Type B pancreatic cell (in vitro differentiated cells): ENCODE results near the gene TSPAN5. TPM values are rescaled to one million over a fixed set of nuclear protein-coding genes. Genes with fewer than 3 reads are reported as not detected.

Experiments used
- DNase-seq: peaks from one replicate; pipeline ENCODE4 v3.0.0; 2021; ENCODE audit warnings: mixed read lengths; ENCODE audit not compliant: unreplicated experiment; ENCODE audit errors: extremely low spot score
- H3K27ac Mint-ChIP-seq: 2 replicates; pipeline ENCODE4 v1.8.0; 2021; ENCODE audit warnings: mild to moderate bottlenecking, mixed read lengths
- H3K27me3 Mint-ChIP-seq: 2 replicates; pipeline ENCODE4 v1.8.0; 2021; ENCODE audit warnings: mixed read lengths
- H3K36me3 Mint-ChIP-seq: 2 replicates; pipeline ENCODE4 v1.8.0; 2021; ENCODE audit warnings: mixed read lengths
- H3K4me1 Mint-ChIP-seq: one replicate; pipeline ENCODE4 v1.8.0; 2021; ENCODE audit warnings: mixed read lengths; ENCODE audit not compliant: unreplicated experiment
- H3K4me3 Mint-ChIP-seq: 2 replicates; pipeline ENCODE4 v1.8.0; 2021; ENCODE audit warnings: mild to moderate bottlenecking, mixed read lengths
- H3K9me3 Mint-ChIP-seq: 2 replicates; pipeline ENCODE4 v1.8.0; 2021; ENCODE audit warnings: mixed read lengths
- total RNA-seq: library from RNA; stranded (reverse); gene quantifications from 2 replicates; pipeline ENCODE4 v1.2.1, GENCODE V29; 2021; ENCODE audit warnings: low replicate concordance
- TF ChIP-seq, protein P1 (sequence below): fragments of 200-600 bp; sonication (generic); conservative IDR thresholded peaks from 2 replicates; pipeline ENCODE4 v1.5.0; 2021; ENCODE audit warnings: antibody characterized with exemption, mild to moderate bottlenecking

Gene TSPAN5
- total RNA-seq, 1 donor from 2014 or later: 26.9 TPM

DNA sequence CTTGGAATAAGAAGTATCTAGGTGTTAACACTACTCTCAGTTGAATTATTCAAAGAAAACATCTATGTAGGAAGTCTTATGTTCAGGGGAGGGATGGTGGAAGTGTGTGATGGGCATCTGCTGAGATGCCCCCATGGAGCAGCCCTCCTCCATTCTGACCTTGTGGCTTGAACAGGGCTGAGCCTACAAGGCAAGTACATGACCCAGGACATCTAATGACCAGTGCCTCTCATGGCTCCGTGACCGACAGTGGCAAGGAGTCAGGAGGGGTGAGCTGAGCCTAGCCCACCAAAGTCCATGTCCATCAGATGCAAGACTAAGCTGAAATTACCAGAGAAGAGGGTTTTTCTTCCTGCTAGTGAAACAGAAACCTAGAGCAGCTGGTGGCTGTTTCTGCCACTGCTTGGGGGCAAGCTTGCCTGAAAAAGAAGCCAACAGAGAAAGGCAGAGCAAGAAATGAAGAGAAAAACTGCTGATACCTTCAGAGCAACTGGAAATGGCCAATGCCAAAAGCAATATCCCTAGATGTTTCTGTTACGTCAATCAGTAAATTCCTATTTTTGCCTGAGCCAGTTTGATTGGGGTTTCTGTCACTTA lies 113.5 kb downstream of the TSPAN5 start:
- no peaks in the 10 kb centered on the region for H3K36me3 Mint-ChIP-seq
- TF ChIP-seq, protein P1, sequence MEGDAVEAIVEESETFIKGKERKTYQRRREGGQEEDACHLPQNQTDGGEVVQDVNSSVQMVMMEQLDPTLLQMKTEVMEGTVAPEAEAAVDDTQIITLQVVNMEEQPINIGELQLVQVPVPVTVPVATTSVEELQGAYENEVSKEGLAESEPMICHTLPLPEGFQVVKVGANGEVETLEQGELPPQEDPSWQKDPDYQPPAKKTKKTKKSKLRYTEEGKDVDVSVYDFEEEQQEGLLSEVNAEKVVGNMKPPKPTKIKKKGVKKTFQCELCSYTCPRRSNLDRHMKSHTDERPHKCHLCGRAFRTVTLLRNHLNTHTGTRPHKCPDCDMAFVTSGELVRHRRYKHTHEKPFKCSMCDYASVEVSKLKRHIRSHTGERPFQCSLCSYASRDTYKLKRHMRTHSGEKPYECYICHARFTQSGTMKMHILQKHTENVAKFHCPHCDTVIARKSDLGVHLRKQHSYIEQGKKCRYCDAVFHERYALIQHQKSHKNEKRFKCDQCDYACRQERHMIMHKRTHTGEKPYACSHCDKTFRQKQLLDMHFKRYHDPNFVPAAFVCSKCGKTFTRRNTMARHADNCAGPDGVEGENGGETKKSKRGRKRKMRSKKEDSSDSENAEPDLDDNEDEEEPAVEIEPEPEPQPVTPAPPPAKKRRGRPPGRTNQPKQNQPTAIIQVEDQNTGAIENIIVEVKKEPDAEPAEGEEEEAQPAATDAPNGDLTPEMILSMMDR: no peak
- no peak overlapping the region for H3K27ac Mint-ChIP-seq
- DNase-seq: no peak
- no peaks in the 10 kb centered on the region for H3K27me3 Mint-ChIP-seq
- H3K4me1 Mint-ChIP-seq: peaks cover 11% of the 10 kb centered on the region
- no peaks in the 10 kb centered on the region for H3K9me3 Mint-ChIP-seq
- no peak overlapping the region for H3K4me3 Mint-ChIP-seq

DNA sequence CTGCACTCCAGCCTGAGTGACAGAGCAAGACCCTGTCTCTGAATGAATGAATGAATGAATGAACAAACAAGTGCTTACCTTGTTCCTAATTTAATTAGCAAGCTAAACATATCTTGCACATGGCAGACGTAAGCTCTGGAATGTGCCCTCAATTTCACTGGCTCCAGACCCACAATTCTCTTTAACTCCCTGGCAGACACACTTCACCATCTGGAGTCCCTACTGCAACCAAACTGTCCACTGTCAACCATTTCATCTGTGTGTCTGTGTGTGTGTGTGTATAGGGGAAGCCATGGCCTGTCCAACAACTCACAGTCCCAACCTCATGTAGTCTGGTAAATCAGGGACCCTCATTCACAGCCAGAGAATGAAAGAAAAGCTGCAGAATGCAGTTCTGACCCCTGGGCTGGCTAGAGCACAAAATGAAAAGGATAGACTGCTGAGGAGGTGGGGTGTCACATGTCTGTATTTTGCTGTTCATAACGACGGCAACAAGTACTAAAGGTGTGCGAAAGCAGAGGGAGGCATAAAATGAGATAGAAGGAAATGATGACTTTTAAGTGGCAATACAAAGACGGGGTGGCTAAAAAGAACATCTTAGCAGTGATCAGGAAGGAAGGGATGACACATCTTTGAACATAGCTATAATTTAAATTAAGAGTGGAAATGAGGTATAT lies 114.1 kb downstream of the TSPAN5 start:
- H3K4me1 Mint-ChIP-seq: peaks cover 11% of the 10 kb centered on the region
- TF ChIP-seq, protein P1: no peak
- H3K4me3 Mint-ChIP-seq: no peak overlapping the region
- H3K9me3 Mint-ChIP-seq: no peaks in the 10 kb centered on the region
- H3K27me3 Mint-ChIP-seq: no peaks in the 10 kb centered on the region
- no peak for DNase-seq
- no peak overlapping the region for H3K27ac Mint-ChIP-seq
- no peaks in the 10 kb centered on the region for H3K36me3 Mint-ChIP-seq

DNA sequence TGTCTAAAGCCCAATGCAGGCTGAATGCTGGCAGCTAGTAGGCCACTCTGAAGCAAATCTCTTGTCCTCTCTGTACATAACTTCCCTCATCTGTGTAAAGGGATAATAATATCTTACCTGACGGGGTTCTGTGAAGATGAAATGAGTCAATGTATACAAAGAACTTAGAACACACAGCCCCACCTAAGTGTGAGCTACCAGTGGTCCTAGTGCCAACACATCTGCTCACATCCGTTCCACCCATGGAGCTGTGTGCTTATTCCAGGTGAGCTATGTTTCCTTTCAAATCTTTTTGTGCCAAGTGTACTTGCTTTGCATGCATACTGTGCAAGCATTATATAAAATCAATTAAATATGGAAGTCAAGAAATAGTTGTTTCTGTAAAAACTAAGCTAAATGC lies 116.4 kb downstream of the TSPAN5 start:
- H3K4me1 Mint-ChIP-seq: peaks cover 8% of the 10 kb centered on the region
- TF ChIP-seq, protein P1: no peak
- no peak overlapping the region for H3K4me3 Mint-ChIP-seq
- no peak for DNase-seq
- no peak overlapping the region for H3K27ac Mint-ChIP-seq
- H3K9me3 Mint-ChIP-seq: no peaks in the 10 kb centered on the region
- no peaks in the 10 kb centered on the region for H3K36me3 Mint-ChIP-seq
- H3K27me3 Mint-ChIP-seq: no peaks in the 10 kb centered on the region

DNA sequence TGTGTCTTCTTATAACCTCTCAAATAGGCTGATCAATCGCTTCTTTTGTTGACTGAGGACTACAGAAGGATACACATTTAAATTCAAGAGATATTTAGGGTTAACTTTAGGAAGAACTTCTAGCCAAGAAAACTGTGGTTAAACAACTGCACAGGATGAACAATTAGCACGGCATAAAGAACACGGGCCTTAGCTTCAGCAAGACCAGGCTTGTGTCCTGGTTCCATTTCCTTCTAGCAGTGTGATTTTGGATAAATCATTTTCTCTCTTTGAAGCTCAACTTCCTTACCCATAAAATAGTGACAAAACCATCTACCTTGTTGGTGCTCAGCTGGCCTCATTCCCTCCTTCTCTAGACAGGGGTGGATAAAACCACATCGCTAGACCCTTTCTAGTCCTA lies 117.6 kb downstream of the TSPAN5 start:
- DNase-seq: no peak
- Mint-ChIP-seq H3K27ac (no peak overlapping the region), H3K36me3 (peaks cover under 1% of the 10 kb centered on the region), H3K9me3 (peaks cover under 1% of the 10 kb centered on the region), H3K4me3 (no peak overlapping the region), H3K27me3 (no peaks in the 10 kb centered on the region), H3K4me1 (no peaks in the 10 kb centered on the region)
- TF ChIP-seq, protein P1: no peak

DNA sequence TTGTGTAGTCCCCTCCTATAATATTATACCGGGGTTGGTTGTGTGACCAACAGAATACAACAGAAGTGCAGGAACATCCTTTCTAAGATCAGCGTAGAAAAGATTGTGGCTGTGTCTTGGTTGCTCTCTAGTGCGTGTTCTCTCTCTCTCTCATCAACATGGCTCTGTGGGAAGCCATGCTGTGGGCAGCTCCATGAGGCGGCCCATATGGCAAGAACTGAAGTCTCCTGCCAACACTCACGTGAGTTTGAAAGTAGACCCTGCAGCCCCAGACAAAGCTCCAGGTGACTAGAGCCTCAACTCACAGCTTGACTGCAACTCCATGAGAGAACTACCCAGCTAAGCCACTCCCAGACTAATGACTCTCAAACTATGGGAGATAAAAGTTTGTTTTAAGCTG lies 118.7 kb downstream of the TSPAN5 start:
- Mint-ChIP-seq H3K27ac (no peak overlapping the region), H3K36me3 (peaks cover 4% of the 10 kb centered on the region), H3K4me1 (no peaks in the 10 kb centered on the region), H3K9me3 (peaks cover 5% of the 10 kb centered on the region), H3K4me3 (no peak overlapping the region), H3K27me3 (no peaks in the 10 kb centered on the region)
- TF ChIP-seq, protein P1: no peak
- DNase-seq: no peak
